GM19043 (cell line): ENCODE results near the gene NADK2.
"Not testable (repeated sequence)": the region's sequence is repeated elsewhere in the genome, so short reads cannot be mapped to it uniquely, and the experiment has no call there.

ENCODE experiments used
- ATAC-seq: cut with Tn5 transposase; IDR thresholded peaks from one replicate; pipeline ENCODE4 v1.9.1; 2021; ENCODE audit warnings: low read depth; ENCODE audit not compliant: unreplicated experiment

Gene NADK2

GRCh38 chr5:36241631-36242533 lies at the start of gene NADK2:
NADK2 (minus strand) TSS chr5:36241925; CDS start chr5:36241798, 127 bp downstream.
- ATAC-seq = peak; percentile 89

- no peak for ATAC-seq
Observed at GRCh38 chr5:36285837-36286615, 44.3 kb upstream of the NADK2 start.

GRCh38 chr5:36283775-36284174 lies 42.0 kb upstream of the NADK2 start:
- ATAC-seq = not testable (repeated sequence)

- ATAC-seq = no peak
Observed at GRCh38 chr5:36281626-36282025, 39.9 kb upstream of the NADK2 start.

- ATAC-seq = no peak
Observed at GRCh38 chr5:36279054-36279698, 37.5 kb upstream of the NADK2 start.

- no peak for ATAC-seq
Observed at GRCh38 chr5:36277521-36278176, 35.9 kb upstream of the NADK2 start.

GRCh38 chr5:36276864-36277263 lies 35.1 kb upstream of the NADK2 start:
- no peak for ATAC-seq

GRCh38 chr5:36273809-36274526 lies 32.2 kb upstream of the NADK2 start:
- no peak for ATAC-seq

- ATAC-seq = no peak
Observed at GRCh38 chr5:36272136-36272690, 30.5 kb upstream of the NADK2 start.

- no peak for ATAC-seq
Observed at GRCh38 chr5:36270876-36271575, 29.3 kb upstream of the NADK2 start.

GRCh38 chr5:36270175-36270574 lies 28.4 kb upstream of the NADK2 start:
- no peak for ATAC-seq

GRCh38 chr5:36269478-36269877 lies 27.8 kb upstream of the NADK2 start:
- ATAC-seq = no peak

GRCh38 chr5:36267905-36268304 lies 26.2 kb upstream of the NADK2 start:
- no peak for ATAC-seq

GRCh38 chr5:36264202-36264760 lies 22.6 kb upstream of the NADK2 start:
- ATAC-seq = no peak

- no peak for ATAC-seq
Observed at GRCh38 chr5:36261186-36261585, 19.5 kb upstream of the NADK2 start.

GRCh38 chr5:36253575-36253974 lies 11.8 kb upstream of the NADK2 start:
- ATAC-seq = no peak

- ATAC-seq = no peak
Observed at GRCh38 chr5:36252722-36253365, 11.1 kb upstream of the NADK2 start.

- no peak for ATAC-seq
Observed at GRCh38 chr5:36251218-36251617, 9.5 kb upstream of the NADK2 start.
